GM18951 (cell line): ENCODE results near the gene TBC1D2.

Experiments used
- POLR2A ChIP-seq: IDR thresholded peaks from 4 replicates; pipeline ENCODE4 v1.6.1; 2011; ENCODE audit warnings: mild to moderate bottlenecking; ENCODE audit not compliant: insufficient read length, insufficient read depth; ENCODE audit errors: extremely low read depth
- in situ Hi-C: fragments of 300-500 bp; cut with MboI; formaldehyde crosslinking; loops from one replicate; pipeline ENCODE4 v1.12.0; 2022; ENCODE audit warnings: low sequenced_read_pairs, mixed read lengths, inconsistent platforms; ENCODE audit not compliant: unreplicated experiment

TBC1D2 gene

GRCh38 chr9:98161851-98162250, 93.6 kb downstream of the TBC1D2 start:
- in situ Hi-C loops: no loop called here
- no peak for TF ChIP-seq POLR2A

GRCh38 chr9:98159790-98160189, 95.7 kb downstream of the TBC1D2 start:
- TF ChIP-seq POLR2A: no peak
- in situ Hi-C loops: no loop called here

DNA sequence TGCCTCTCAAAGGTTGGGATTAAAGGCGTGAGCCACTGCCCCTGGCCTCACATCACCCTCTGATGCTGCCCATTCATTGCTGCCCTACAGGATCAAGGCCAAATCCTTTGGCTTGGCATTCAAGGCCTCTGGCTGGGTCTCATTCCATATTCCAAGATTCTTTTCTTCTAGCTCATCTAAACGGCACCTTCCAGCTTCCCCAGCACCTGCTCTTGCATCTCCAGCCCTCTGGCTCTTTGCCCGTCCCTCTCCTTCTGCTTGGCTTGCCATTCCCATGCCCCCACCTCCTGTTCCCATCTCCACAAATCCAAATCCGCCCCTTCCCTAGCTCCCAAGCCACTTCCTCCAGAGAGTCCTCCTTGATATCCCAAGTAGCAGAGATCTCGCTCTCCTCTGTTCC, 96.1 kb downstream of the TBC1D2 start:
- in situ Hi-C loops: no loop called here

DNA sequence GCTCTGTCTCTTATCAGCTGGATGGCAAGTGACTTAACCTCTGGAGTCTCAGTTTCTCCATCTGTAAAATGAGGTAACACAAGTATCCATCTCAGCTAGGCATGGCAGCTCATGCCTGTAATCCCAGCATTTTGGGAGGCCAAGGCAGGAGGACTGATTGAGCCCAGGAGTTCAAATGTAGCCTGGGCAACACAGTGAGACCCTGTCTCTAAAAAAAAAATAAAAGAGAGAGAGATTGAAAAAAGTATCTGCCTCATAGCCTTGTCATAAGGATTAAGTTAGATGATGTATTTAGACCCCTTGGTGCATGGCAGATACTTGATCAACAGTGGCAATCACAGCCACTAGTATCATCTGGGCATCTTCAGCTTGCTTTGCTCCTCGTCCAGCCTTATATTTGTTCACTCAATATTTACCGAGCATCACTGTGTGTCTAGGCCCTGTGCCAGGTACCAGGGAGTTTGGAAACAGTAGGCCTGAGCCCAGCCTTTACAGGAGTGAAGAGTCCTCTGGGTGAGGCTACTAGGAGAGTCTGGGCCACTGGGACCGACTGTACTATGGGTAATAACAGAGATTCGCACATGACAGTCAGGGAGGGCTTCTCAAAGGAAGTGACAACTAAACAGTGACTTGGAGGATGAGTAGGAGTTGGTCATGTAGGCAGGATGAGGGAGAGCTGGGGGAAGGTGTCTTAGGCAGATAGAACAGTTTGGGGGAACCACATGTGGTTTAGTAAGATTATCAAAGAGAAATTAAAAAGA, 97.2 kb downstream of the TBC1D2 start:
- no peak for TF ChIP-seq POLR2A
- in situ Hi-C loops: no loop called here

More for the DNA sequence above, 96.1 kb downstream of the TBC1D2 start:
- TF ChIP-seq POLR2A: no peak

- in situ Hi-C loops: no loop called here
- no peak for TF ChIP-seq POLR2A
Measured at GRCh38 chr9:98157372-98157771, 98.1 kb downstream of the TBC1D2 start.

DNA sequence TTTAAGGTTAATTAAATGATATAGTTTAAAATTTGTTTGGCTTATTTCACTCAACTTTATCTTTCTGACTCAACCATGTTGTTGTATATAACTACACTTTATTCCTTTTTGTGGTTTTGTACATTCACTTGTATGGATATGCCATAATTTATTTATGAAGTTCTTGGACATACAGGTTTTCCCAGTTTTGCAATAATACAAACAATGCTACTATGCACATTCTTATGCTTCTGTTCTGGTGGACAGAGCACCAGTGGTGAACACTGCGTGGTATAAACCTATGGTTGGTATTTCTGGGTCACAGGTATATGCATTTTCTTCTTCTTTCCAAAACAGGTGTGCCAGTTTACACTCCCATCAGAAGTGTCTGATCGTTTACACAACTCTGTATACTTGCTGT, 100.8 kb downstream of the TBC1D2 start:
- in situ Hi-C loops: no loop called here

GRCh38 chr9:98152526-98152925, 102.9 kb downstream of the TBC1D2 start:
- in situ Hi-C loops: no loop called here
- TF ChIP-seq POLR2A: no peak

More for the DNA sequence above, 100.8 kb downstream of the TBC1D2 start:
- TF ChIP-seq POLR2A: no peak

GRCh38 chr9:98150721-98151120, 104.7 kb downstream of the TBC1D2 start:
- in situ Hi-C loops: no loop called here
- no peak for TF ChIP-seq POLR2A

GRCh38 chr9:98150164-98150563, 105.3 kb downstream of the TBC1D2 start:
- in situ Hi-C loops: no loop called here

DNA sequence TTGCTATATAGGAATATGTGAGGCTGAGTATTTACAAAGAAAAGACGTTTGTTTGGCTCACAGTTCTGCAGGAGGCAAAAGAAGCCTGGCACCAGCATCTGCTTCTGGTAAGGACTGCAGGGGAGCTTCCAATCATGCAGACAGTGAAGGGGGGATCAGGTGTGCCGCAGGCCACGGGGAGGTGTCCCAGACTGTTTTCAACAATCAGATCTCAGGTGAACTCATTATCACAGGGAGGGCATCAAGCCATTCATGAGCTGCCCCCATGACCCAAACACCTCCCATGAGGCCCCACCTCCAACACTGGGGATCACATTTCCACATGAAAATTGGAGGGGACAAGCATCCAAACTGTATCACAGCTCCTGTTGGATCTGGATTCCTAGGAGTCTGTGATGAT, 106.0 kb downstream of the TBC1D2 start:
- no peak for TF ChIP-seq POLR2A
- in situ Hi-C loops: no loop called here

More at GRCh38 chr9:98150164-98150563, 105.3 kb downstream of the TBC1D2 start:
- no peak for TF ChIP-seq POLR2A
